H9 (cell line): Measurements from ENCODE around the gene FBN3. TPM values are rescaled to one million over a fixed set of nuclear protein-coding genes. Genes with fewer than 3 reads are reported as not detected.

Source experiments
- DNase-seq: peaks from one replicate; pipeline ENCODE4 v3.0.0-alpha.2; 2017
- H2AFZ ChIP-seq: one replicate; pipeline ENCODE4 v1.6.1; 2013; ENCODE audit warnings: mild to moderate bottlenecking, low read length, control low read depth, moderate library complexity
- H2AK5ac ChIP-seq: 2 replicates; pipeline ENCODE4 v1.6.1; 2013; ENCODE audit warnings: low read length, control low read depth, mixed read lengths; ENCODE audit not compliant: insufficient read length
- H2BK120ac ChIP-seq: one replicate; pipeline ENCODE4 v1.6.1; 2013; ENCODE audit warnings: low read depth, mild to moderate bottlenecking, low read length, control low read depth, inconsistent platforms; ENCODE audit not compliant: poor library complexity, severe bottlenecking
- H2BK12ac ChIP-seq: 2 replicates; pipeline ENCODE4 v1.6.1; 2013; ENCODE audit warnings: low read length, control low read depth, mixed read lengths, low read depth; ENCODE audit not compliant: insufficient read length
- H2BK15ac ChIP-seq: 2 replicates; pipeline ENCODE4 v1.6.1; 2013; ENCODE audit warnings: low read depth, low read length, control low read depth
- H2BK20ac ChIP-seq: one replicate; pipeline ENCODE4 v1.6.1; 2013; ENCODE audit warnings: low read depth, mild to moderate bottlenecking, low read length, control low read depth, inconsistent platforms; ENCODE audit not compliant: poor library complexity, severe bottlenecking
- H2BK5ac ChIP-seq: 2 replicates; pipeline ENCODE4 v1.6.1; 2013; ENCODE audit warnings: low read length, control low read depth, mixed read lengths; ENCODE audit not compliant: insufficient read length
- H3K14ac ChIP-seq: 2 replicates; pipeline ENCODE4 v1.6.1; 2013; ENCODE audit warnings: low read length, control low read depth; ENCODE audit not compliant: insufficient read depth
- H3K18ac ChIP-seq: 2 replicates; pipeline ENCODE4 v1.6.1; 2013; ENCODE audit warnings: low read depth, mild to moderate bottlenecking, mixed read lengths, low read length, control low read depth; ENCODE audit not compliant: insufficient read length
- H3K23ac ChIP-seq: 2 replicates; pipeline ENCODE4 v1.6.1; 2013; ENCODE audit warnings: low read length, control low read depth, mixed read lengths, low read depth; ENCODE audit not compliant: insufficient read length
- H3K23me2 ChIP-seq: 2 replicates; pipeline ENCODE4 v1.6.1; 2013; ENCODE audit warnings: low read depth, mild to moderate bottlenecking, mixed read lengths, low read length, control low read depth; ENCODE audit not compliant: insufficient read length, poor library complexity, severe bottlenecking
- H3K27ac ChIP-seq: 2 replicates; pipeline ENCODE4 v1.5.1; 2013; ENCODE audit warnings: low read length, control low read depth, mixed read lengths, low read depth; ENCODE audit not compliant: insufficient read length
- H3K27me3 ChIP-seq: 2 replicates; pipeline ENCODE4 v1.6.1; 2013; ENCODE audit warnings: low read length, control low read depth, inconsistent platforms; ENCODE audit not compliant: insufficient read depth
- H3K4ac ChIP-seq: 2 replicates; pipeline ENCODE4 v1.6.1; 2013; ENCODE audit warnings: low read depth, mild to moderate bottlenecking, control low read depth, inconsistent platforms, low read length, moderate library complexity
- H3K4me1 ChIP-seq: 2 replicates; pipeline ENCODE4 v1.6.1; 2013; ENCODE audit warnings: low read length, control low read depth, inconsistent platforms; ENCODE audit not compliant: insufficient read depth
- H3K4me2 ChIP-seq: 2 replicates; pipeline ENCODE4 v1.6.1; 2013; ENCODE audit warnings: low read length, control low read depth, mixed read lengths; ENCODE audit not compliant: insufficient read length, insufficient read depth
- H3K56ac ChIP-seq: 2 replicates; pipeline ENCODE4 v1.6.1; 2013; ENCODE audit warnings: low read depth, mild to moderate bottlenecking, mixed read lengths, low read length, control low read depth; ENCODE audit not compliant: insufficient read length
- H3K79me1 ChIP-seq: 2 replicates; pipeline ENCODE4 v1.6.1; 2013; ENCODE audit warnings: low read depth, mild to moderate bottlenecking, moderate library complexity, low read length, control low read depth, inconsistent platforms; ENCODE audit not compliant: insufficient read depth, poor library complexity, severe bottlenecking
- H3K79me2 ChIP-seq: 2 replicates; pipeline ENCODE4 v1.6.1; 2013; ENCODE audit warnings: low read length, control low read depth, inconsistent platforms; ENCODE audit not compliant: insufficient read depth
- H3K9ac ChIP-seq: 2 replicates; pipeline ENCODE4 v1.6.1; 2013; ENCODE audit warnings: low read length, control low read depth, mixed read lengths; ENCODE audit not compliant: insufficient read length; ENCODE audit errors: extremely low read depth
- H3K9me3 ChIP-seq: one replicate; pipeline ENCODE4 v1.6.1; 2013; ENCODE audit warnings: low read depth, low read length, inconsistent platforms; ENCODE audit not compliant: control insufficient read depth
- H3T11ph ChIP-seq: one replicate; pipeline ENCODE4 v1.6.1; 2013; ENCODE audit warnings: mild to moderate bottlenecking, low read length, control low read depth, inconsistent platforms
- H4K20me1 ChIP-seq: one replicate; pipeline ENCODE4 v1.6.1; 2013; ENCODE audit not compliant: control insufficient read depth, insufficient read length, insufficient read depth
- H4K5ac ChIP-seq: 2 replicates; pipeline ENCODE4 v1.6.1; 2013; ENCODE audit warnings: low read depth, mild to moderate bottlenecking, mixed read lengths, low read length, control low read depth; ENCODE audit not compliant: insufficient read length
- H4K8ac ChIP-seq: replicated peaks from 2 replicates; pipeline ENCODE4 v1.6.1; 2013; ENCODE audit warnings: low read length, control low read depth, mixed read lengths, low read depth; ENCODE audit not compliant: insufficient read length
- H4K91ac ChIP-seq: 2 replicates; pipeline ENCODE4 v1.6.1; 2013; ENCODE audit warnings: low read depth, mild to moderate bottlenecking, moderate library complexity, mixed read lengths, low read length, control low read depth; ENCODE audit not compliant: insufficient read length
- H3K27ac Mint-ChIP-seq, 3 experiments: 2 replicates in 2 of 3; 3 replicates in 1 of 3; pipeline ENCODE4 v1.8.0; 2020 to 2021; ENCODE audit warnings: mixed read lengths in 3 of 3, mild to moderate bottlenecking in 1 of 3, moderate library complexity in 1 of 3
- H3K27me3 Mint-ChIP-seq: 2 replicates; pipeline ENCODE4 v1.8.0; 2021; ENCODE audit warnings: low read depth, mild to moderate bottlenecking, moderate library complexity, mixed read lengths
- H3K36me3 Mint-ChIP-seq, 3 experiments: 2 replicates in 2 of 3; 3 replicates in 1 of 3; pipeline ENCODE4 v1.8.0; 2020 to 2021; ENCODE audit warnings: low read depth in 3 of 3, mixed read lengths in 3 of 3; ENCODE audit not compliant: insufficient read depth in 1 of 3
- H3K4me1 Mint-ChIP-seq, 2 experiments: 2 replicates each; pipeline ENCODE4 v1.8.0; 2020; ENCODE audit warnings: mixed read lengths in 2 of 2
- H3K4me3 Mint-ChIP-seq, 2 experiments: 2 replicates in 1 of 2; 3 replicates in 1 of 2; pipeline ENCODE4 v1.8.0; 2020 to 2021; ENCODE audit warnings: mild to moderate bottlenecking in 2 of 2, mixed read lengths in 2 of 2, moderate library complexity in 1 of 2
- H3K9me3 Mint-ChIP-seq, 2 experiments: 2 replicates in 1 of 2; 3 replicates in 1 of 2; pipeline ENCODE4 v1.8.0; 2020; ENCODE audit warnings: mild to moderate bottlenecking in 2 of 2, mixed read lengths in 2 of 2, moderate library complexity in 1 of 2
- WGBS: extraction: QIAGEN DNeasy Blood & Tissue Kit; methylation state at CpG from one replicate; pipeline ENCODE4 v1.1.7; 2013; ENCODE audit warnings: missing lambda C conversion rate, low lambda C conversion rate, mixed read lengths; ENCODE audit not compliant: insufficient read length; ENCODE audit errors: extremely low coverage; 5-methylcytosine and 5-hydroxymethylcytosine counted together
- total RNA-seq: library from RNA; stranded (reverse); gene quantifications from 2 replicates; pipeline ENCODE4 v1.2.1, GENCODE V29; 2021
- TF ChIP-seq, protein P1 (sequence below): fragments of 200-600 bp; sonication (generic); conservative IDR thresholded peaks from 3 replicates; pipeline ENCODE4 v1.8.0; 2021; ENCODE audit warnings: antibody characterized with exemption, mild to moderate bottlenecking

The FBN3 gene
- total RNA-seq, 1 experiment from 2014 or later, result 31.0 TPM

DNA sequence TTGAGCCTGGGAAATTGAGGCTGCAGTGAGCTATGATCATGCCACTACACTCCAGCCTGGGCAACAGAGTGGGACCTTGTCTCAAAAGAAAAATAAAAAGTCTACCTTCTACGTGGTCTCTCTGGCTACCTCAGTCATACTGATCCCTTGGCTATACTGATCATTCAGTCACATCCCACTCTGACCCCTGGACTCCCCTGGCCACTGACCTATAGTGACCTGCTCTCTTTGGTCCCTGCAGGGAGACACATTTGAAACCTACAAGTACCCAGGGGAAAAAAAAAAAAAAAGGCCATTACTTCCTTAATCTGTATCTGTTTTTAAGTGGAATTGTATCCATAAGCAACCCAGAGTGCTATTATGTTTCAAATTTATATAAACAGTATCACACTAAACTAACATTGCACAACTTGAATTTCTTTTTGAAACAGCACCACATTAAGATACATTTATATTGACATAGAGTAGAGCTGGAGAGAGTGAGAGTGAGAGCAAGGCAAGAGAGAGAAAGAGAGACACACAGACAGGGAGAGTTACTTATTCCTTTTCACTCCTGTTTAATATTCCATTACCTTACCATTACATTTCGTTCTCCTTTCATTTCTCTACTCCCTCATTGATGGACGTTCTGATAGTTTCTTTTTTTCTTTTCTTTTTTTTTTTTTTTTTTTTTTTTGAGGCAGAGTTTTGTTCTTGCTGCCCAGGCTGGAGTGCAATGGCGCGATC lies 36.1 kb upstream of the FBN3 start:
- Histone ChIP-seq H4K91ac (no peak overlapping the region), H3K18ac (no peak overlapping the region), H2BK15ac (no peak overlapping the region), H3K4ac (no peak overlapping the region), H2BK12ac (no peak overlapping the region), H2AK5ac (no peak overlapping the region), H3K27ac (no peak overlapping the region), H2BK120ac (no peak overlapping the region), H3K9ac (no peak overlapping the region), H2BK20ac (no peak overlapping the region), H3K23me2 (no peaks in the 10 kb centered on the region), H3K23ac (no peak overlapping the region), H3K79me2 (no peaks in the 10 kb centered on the region), H3K27me3 (no peaks in the 10 kb centered on the region), H3K4me2 (no peak overlapping the region), H4K5ac (no peak overlapping the region), H2BK5ac (no peak overlapping the region), H3K14ac (no peak overlapping the region), H3K79me1 (no peaks in the 10 kb centered on the region), H4K8ac (no peak overlapping the region), H3K56ac (no peak overlapping the region), H3T11ph (no peak overlapping the region), H3K9me3 (no peaks in the 10 kb centered on the region), H2AFZ (no peak overlapping the region), H4K20me1 (no peaks in the 10 kb centered on the region), H3K4me1 (no peaks in the 10 kb centered on the region)
- Mint-ChIP-seq H3K27ac (no peak overlapping the region; a peak in 1 of 7 replicates), H3K9me3 (no peaks in the 10 kb centered on the region), H3K36me3 (no peaks in the 10 kb centered on the region), H3K4me1 (no peaks in the 10 kb centered on the region; a peak in 1 of 4 replicates), H3K27me3 (peaks cover 2% of the 10 kb centered on the region), H3K4me3 (no peak overlapping the region)
- 100% methylated on average over 2 of the region's 5 CpGs for WGBS
- DNase-seq, result no peak
- TF ChIP-seq, protein P1, sequence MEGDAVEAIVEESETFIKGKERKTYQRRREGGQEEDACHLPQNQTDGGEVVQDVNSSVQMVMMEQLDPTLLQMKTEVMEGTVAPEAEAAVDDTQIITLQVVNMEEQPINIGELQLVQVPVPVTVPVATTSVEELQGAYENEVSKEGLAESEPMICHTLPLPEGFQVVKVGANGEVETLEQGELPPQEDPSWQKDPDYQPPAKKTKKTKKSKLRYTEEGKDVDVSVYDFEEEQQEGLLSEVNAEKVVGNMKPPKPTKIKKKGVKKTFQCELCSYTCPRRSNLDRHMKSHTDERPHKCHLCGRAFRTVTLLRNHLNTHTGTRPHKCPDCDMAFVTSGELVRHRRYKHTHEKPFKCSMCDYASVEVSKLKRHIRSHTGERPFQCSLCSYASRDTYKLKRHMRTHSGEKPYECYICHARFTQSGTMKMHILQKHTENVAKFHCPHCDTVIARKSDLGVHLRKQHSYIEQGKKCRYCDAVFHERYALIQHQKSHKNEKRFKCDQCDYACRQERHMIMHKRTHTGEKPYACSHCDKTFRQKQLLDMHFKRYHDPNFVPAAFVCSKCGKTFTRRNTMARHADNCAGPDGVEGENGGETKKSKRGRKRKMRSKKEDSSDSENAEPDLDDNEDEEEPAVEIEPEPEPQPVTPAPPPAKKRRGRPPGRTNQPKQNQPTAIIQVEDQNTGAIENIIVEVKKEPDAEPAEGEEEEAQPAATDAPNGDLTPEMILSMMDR, result no peak
